Measurements from ENCODE around the gene TNFSF8.

TNFSF8 gene

GRCh38 chr9:114928136-114928535 lies 2.3 kb downstream of the TNFSF8 start:
- Histone ChIP-seq H2AFZ (ENCODE audit: low read depth, low read length) (no peak overlapping the region), H3K36me3 (ENCODE audit: insufficient read depth, low read length) (no peaks in the 10 kb centered on the region), H3K4me1 (ENCODE audit: insufficient read depth, low read length) (no peaks in the 10 kb centered on the region), H3K9me3 (ENCODE audit: low read length) (no peaks in the 10 kb centered on the region), H3K4me3 (ENCODE audit: low read length) (no peak overlapping the region), H3K27me3 (ENCODE audit: insufficient read depth, low read length) (peaks cover 4% of the 10 kb centered on the region)

GRCh38 chr9:114925672-114926071 lies 4.7 kb downstream of the TNFSF8 start:
- H3K36me3 ChIP-seq (ENCODE audit: insufficient read depth, low read length): no peaks in the 10 kb centered on the region
- H3K9me3 ChIP-seq (ENCODE audit: low read length): no peaks in the 10 kb centered on the region
- no peaks in the 10 kb centered on the region for H3K4me1 ChIP-seq (ENCODE audit: insufficient read depth, low read length)
- no peak overlapping the region for H3K4me3 ChIP-seq (ENCODE audit: low read length)
- H2AFZ ChIP-seq (ENCODE audit: low read depth, low read length): no peak overlapping the region
- H3K27me3 ChIP-seq (ENCODE audit: insufficient read depth, low read length): peaks cover 4% of the 10 kb centered on the region

GRCh38 chr9:114925039-114925438 lies 5.4 kb downstream of the TNFSF8 start:
- Histone ChIP-seq H3K9me3 (ENCODE audit: low read length) (no peaks in the 10 kb centered on the region), H3K27me3 (ENCODE audit: insufficient read depth, low read length) (peaks cover 4% of the 10 kb centered on the region), H3K36me3 (ENCODE audit: insufficient read depth, low read length) (no peaks in the 10 kb centered on the region)

GRCh38 chr9:114924327-114924726 lies 6.1 kb downstream of the TNFSF8 start:
- no peak overlapping the region for H3K4me3 ChIP-seq (ENCODE audit: low read length)
- no peaks in the 10 kb centered on the region for H3K9me3 ChIP-seq (ENCODE audit: low read length)
- peaks cover 4% of the 10 kb centered on the region for H3K27me3 ChIP-seq (ENCODE audit: insufficient read depth, low read length)
- H2AFZ ChIP-seq (ENCODE audit: low read depth, low read length): no peak overlapping the region
- no peaks in the 10 kb centered on the region for H3K36me3 ChIP-seq (ENCODE audit: insufficient read depth, low read length)
- H3K4me1 ChIP-seq (ENCODE audit: insufficient read depth, low read length): no peaks in the 10 kb centered on the region

More at GRCh38 chr9:114925039-114925438, 5.4 kb downstream of the TNFSF8 start:
- no peak overlapping the region for H2AFZ ChIP-seq (ENCODE audit: low read depth, low read length)
- no peaks in the 10 kb centered on the region for H3K4me1 ChIP-seq (ENCODE audit: insufficient read depth, low read length)
- H3K4me3 ChIP-seq (ENCODE audit: low read length): no peak overlapping the region

GRCh38 chr9:114923918-114924317 lies 6.5 kb downstream of the TNFSF8 start:
- Histone ChIP-seq H3K27me3 (ENCODE audit: insufficient read depth, low read length) (peaks cover 4% of the 10 kb centered on the region), H3K36me3 (ENCODE audit: insufficient read depth, low read length) (no peaks in the 10 kb centered on the region), H2AFZ (ENCODE audit: low read depth, low read length) (no peak overlapping the region), H3K4me1 (ENCODE audit: insufficient read depth, low read length) (no peaks in the 10 kb centered on the region), H3K9me3 (ENCODE audit: low read length) (no peaks in the 10 kb centered on the region), H3K4me3 (ENCODE audit: low read length) (no peak overlapping the region)

- H3K36me3 ChIP-seq (ENCODE audit: insufficient read depth, low read length): no peaks in the 10 kb centered on the region
- H3K9me3 ChIP-seq (ENCODE audit: low read length): no peaks in the 10 kb centered on the region
- peaks cover 4% of the 10 kb centered on the region for H3K27me3 ChIP-seq (ENCODE audit: insufficient read depth, low read length)
- H2AFZ ChIP-seq (ENCODE audit: low read depth, low read length): no peak overlapping the region
- no peaks in the 10 kb centered on the region for H3K4me1 ChIP-seq (ENCODE audit: insufficient read depth, low read length)
- H3K4me3 ChIP-seq (ENCODE audit: low read length): no peak overlapping the region
Measured at GRCh38 chr9:114921171-114921570, 9.2 kb downstream of the TNFSF8 start.

DNA sequence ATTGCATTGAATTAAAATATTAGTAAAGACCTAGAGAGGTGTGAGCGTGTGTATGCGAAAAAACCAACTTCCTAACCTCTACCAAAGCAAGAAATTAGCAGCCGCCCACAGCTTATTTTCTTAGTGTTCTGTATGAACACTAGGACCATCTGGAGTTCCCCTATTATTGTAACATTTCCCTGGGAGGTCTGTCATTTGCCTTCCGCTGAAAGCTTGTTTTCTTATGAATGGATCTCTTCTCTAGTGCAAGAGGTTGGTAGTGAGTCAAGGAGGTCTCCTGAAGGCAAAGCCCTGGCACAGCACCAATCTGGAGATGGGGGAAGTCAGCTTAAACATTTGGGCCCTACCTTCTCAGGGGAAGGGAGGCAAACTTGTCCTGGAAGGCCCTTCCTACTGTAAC lies 10.8 kb downstream of the TNFSF8 start:
- Histone ChIP-seq H3K9me3 (ENCODE audit: low read length) (no peaks in the 10 kb centered on the region), H2AFZ (ENCODE audit: low read depth, low read length) (no peak overlapping the region), H3K4me1 (ENCODE audit: insufficient read depth, low read length) (no peaks in the 10 kb centered on the region), H3K4me3 (ENCODE audit: low read length) (no peak overlapping the region), H3K36me3 (ENCODE audit: insufficient read depth, low read length) (no peaks in the 10 kb centered on the region), H3K27me3 (ENCODE audit: insufficient read depth, low read length) (no peaks in the 10 kb centered on the region)

- H3K4me3 ChIP-seq (ENCODE audit: low read length): no peak overlapping the region
- no peak overlapping the region for H2AFZ ChIP-seq (ENCODE audit: low read depth, low read length)
- no peaks in the 10 kb centered on the region for H3K4me1 ChIP-seq (ENCODE audit: insufficient read depth, low read length)
- H3K36me3 ChIP-seq (ENCODE audit: insufficient read depth, low read length): no peaks in the 10 kb centered on the region
- H3K27me3 ChIP-seq (ENCODE audit: insufficient read depth, low read length): no peaks in the 10 kb centered on the region
- H3K9me3 ChIP-seq (ENCODE audit: low read length): no peaks in the 10 kb centered on the region
Measured at GRCh38 chr9:114916481-114916880, 13.9 kb downstream of the TNFSF8 start.

DNA sequence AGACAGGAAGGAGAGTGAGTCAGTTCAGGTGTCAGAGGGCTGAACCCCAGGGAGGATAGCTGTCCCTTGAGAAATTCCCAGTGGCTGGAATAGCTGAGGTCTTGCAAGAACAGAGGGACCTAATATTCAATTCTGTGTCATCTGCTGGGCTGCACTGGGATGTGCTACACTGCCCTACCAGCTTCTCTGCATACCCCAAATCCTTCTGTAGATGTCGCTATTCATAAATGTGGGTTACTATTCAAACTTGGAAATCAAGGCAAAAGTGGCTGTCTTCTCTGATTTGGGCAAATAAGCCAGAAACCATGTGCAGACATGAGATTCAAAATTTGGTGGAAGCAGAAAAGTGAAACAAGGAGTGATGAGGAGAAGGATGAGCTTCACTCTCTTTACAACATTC lies 16.3 kb downstream of the TNFSF8 start:
- Histone ChIP-seq H3K9me3 (ENCODE audit: low read length) (no peaks in the 10 kb centered on the region), H3K36me3 (ENCODE audit: insufficient read depth, low read length) (no peaks in the 10 kb centered on the region), H2AFZ (ENCODE audit: low read depth, low read length) (no peak overlapping the region), H3K4me3 (ENCODE audit: low read length) (no peak overlapping the region), H3K27me3 (ENCODE audit: insufficient read depth, low read length) (no peaks in the 10 kb centered on the region), H3K4me1 (ENCODE audit: insufficient read depth, low read length) (no peaks in the 10 kb centered on the region)

DNA sequence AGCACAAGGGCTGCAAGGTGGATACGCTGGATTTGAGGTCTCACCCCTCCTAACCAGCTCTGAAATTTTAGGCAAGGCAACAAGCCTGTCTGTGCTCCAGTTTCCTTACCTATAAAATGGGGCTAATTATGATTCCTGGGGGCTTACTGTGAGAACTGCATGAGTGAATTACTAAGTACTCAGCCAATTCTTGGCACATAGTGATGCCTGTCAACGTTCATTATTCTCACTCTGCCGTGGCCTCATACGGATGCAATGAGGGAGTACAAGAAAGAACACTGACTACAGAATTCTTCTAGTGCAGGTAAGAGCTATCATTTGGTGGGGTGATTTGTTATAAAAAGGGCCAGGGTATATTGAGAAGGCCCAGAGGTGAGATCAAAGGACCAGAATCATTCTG lies 16.7 kb downstream of the TNFSF8 start:
- Histone ChIP-seq H3K4me1 (ENCODE audit: insufficient read depth, low read length) (no peaks in the 10 kb centered on the region), H3K9me3 (ENCODE audit: low read length) (no peaks in the 10 kb centered on the region), H3K36me3 (ENCODE audit: insufficient read depth, low read length) (no peaks in the 10 kb centered on the region), H3K27me3 (ENCODE audit: insufficient read depth, low read length) (no peaks in the 10 kb centered on the region), H2AFZ (ENCODE audit: low read depth, low read length) (no peak overlapping the region), H3K4me3 (ENCODE audit: low read length) (no peak overlapping the region)

DNA sequence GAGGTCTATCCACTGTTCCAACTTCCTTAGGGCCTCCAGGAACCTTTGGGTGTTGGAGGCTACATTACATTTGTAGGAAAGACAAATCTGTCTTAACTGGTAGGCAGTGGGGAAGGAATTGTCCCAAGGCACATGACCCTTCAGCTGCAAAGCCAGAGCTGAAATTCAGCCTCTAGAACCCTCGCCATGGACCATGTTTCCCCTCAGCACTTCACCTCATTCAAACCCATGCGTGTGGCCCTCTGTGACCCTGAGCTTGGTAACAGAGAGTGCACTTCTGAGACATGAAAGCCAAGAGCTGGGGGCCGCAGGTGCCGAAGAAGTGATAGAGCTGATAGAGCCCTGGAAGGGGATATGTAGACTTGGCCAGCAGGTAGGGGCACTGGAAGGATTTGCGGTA lies 17.2 kb downstream of the TNFSF8 start:
- Histone ChIP-seq H3K4me3 (ENCODE audit: low read length) (no peak overlapping the region), H3K36me3 (ENCODE audit: insufficient read depth, low read length) (no peaks in the 10 kb centered on the region), H3K9me3 (ENCODE audit: low read length) (no peaks in the 10 kb centered on the region), H2AFZ (ENCODE audit: low read depth, low read length) (no peak overlapping the region), H3K4me1 (ENCODE audit: insufficient read depth, low read length) (no peaks in the 10 kb centered on the region), H3K27me3 (ENCODE audit: insufficient read depth, low read length) (no peaks in the 10 kb centered on the region)

DNA sequence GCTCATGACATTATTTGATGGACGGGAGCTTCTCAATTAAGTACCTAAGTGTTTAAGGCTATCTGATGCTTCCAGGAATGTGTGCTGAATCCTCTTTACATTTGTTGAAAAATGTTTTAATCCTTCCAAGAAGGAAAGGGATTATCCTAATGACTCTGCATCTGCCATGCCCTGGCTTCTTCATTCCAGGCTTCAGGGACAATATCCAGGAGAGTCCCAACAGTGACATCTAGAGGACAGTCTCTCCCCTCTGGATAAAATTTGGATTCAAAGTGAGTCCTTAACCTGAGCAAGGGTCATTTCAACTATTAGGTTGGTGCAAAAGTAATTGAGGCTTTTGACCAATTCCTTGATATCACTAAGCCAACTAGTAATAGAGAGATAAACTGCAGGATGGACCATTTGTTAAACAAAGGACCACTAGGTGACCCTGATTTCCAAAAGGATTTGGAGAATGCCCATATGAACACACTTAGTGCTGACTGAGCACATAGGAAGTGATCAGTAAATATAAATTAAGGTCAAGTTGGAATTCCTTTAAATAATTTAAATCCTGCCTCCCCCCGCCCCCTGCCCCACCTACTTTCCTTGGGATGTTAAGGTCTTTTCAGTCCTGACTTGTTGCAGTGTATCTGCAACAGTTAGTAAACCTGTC lies 19.1 kb downstream of the TNFSF8 start:
- Histone ChIP-seq H3K36me3 (ENCODE audit: insufficient read depth, low read length) (no peaks in the 10 kb centered on the region), H2AFZ (ENCODE audit: low read depth, low read length) (no peak overlapping the region), H3K27me3 (ENCODE audit: insufficient read depth, low read length) (no peaks in the 10 kb centered on the region), H3K4me1 (ENCODE audit: insufficient read depth, low read length) (no peaks in the 10 kb centered on the region), H3K4me3 (ENCODE audit: low read length) (no peak overlapping the region), H3K9me3 (ENCODE audit: low read length) (no peaks in the 10 kb centered on the region)

DNA sequence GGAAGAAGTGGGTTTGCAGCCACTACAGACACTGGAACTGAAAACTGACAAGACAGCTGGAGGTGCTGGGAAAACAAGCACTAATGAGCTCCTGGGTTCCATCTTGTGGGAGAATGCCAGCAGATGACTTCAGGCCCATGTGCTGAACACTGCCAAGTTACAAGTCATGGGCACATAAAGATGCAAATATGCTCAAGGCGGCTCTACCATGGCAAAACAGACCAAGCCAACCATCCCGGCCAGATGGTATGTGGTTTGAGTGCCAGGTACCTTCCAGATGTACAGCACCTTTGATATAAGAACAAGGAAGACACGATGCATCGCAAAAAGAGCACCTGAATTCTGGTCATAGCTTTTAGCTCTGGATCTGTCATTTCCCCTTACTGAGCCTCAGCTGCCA lies 19.9 kb downstream of the TNFSF8 start:
- Histone ChIP-seq H3K4me1 (ENCODE audit: insufficient read depth, low read length) (no peaks in the 10 kb centered on the region), H2AFZ (ENCODE audit: low read depth, low read length) (no peak overlapping the region), H3K36me3 (ENCODE audit: insufficient read depth, low read length) (no peaks in the 10 kb centered on the region), H3K27me3 (ENCODE audit: insufficient read depth, low read length) (no peaks in the 10 kb centered on the region), H3K4me3 (ENCODE audit: low read length) (no peak overlapping the region), H3K9me3 (ENCODE audit: low read length) (no peaks in the 10 kb centered on the region)

GRCh38 chr9:114909661-114910060 lies 20.7 kb downstream of the TNFSF8 start:
- Histone ChIP-seq H2AFZ (ENCODE audit: low read depth, low read length) (no peak overlapping the region), H3K9me3 (ENCODE audit: low read length) (no peaks in the 10 kb centered on the region), H3K36me3 (ENCODE audit: insufficient read depth, low read length) (no peaks in the 10 kb centered on the region), H3K27me3 (ENCODE audit: insufficient read depth, low read length) (no peaks in the 10 kb centered on the region), H3K4me3 (ENCODE audit: low read length) (no peak overlapping the region), H3K4me1 (ENCODE audit: insufficient read depth, low read length) (no peaks in the 10 kb centered on the region)
